Measurements from ENCODE around the gene PPP5C.

PPP5C gene

DNA sequence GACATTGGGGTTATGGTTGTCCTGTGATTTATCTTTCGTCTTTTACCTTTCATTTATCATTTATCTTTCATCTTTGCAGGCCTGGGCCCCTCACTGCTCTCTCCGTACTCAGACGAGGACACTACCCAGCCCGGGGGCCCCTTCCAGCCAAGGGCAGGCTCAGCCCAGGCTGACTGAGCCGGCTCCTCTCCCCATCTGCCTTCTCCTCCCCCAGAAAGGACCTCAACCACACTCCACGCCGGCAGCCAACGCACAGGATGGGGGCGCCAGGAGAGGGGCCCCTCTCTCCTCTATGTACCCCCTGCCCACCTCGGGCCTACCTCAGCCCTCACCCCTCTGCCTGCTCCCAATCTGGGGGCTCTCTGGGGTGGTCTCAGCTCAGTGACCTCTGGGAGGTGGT is 7.4 kb upstream of the PPP5C start:
- no peak for DNase-seq

DNA sequence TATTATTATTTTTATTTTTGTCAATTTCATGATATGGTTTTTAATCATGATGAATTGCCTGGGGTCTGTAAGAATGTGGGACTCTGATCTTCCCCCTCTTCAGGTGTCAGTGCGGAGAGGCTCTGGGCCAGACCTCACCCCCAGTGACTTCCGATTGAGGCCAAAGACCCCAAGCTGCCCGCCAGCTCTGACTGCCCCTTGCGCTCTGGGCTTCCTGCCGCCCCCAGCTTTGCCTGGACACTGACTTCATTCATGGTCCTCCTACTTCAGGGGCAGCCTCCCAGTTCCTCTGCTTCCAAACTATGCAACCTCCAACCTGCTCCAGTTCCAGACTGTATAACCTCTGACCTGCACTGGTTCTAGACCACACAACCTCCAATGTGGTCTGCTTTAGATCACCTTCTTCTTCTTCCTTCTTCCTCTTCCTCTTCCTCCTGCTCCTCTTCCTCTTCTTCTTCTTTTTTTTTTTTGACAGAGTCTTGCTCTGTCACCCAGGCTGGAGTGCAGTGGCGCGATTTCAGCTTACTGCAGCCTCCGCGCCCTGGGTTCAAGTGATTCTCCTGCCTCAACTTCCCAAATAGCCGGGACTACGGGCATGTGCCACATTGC is 6.7 kb upstream of the PPP5C start:
- DNase-seq = no peak

DNA sequence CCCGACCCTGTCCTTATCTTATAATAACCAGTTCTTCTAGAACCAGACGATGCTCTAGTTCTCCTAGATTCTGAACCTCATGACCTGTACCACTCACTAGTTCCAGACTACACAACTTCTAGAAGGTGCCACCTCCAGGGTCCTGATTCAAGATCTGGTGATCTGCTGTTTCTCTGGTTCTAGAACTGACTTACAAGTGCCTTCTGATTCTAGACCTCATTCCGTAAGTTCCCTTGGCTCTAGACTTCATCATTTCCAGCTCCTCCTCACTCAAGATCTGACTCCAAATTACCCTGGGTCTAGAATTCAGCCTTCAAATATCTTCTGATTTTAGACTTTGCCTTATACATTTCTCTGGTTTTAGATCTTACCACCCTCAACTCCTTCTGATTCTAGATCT is 5.0 kb upstream of the PPP5C start:
- DNase-seq = no peak

DNA sequence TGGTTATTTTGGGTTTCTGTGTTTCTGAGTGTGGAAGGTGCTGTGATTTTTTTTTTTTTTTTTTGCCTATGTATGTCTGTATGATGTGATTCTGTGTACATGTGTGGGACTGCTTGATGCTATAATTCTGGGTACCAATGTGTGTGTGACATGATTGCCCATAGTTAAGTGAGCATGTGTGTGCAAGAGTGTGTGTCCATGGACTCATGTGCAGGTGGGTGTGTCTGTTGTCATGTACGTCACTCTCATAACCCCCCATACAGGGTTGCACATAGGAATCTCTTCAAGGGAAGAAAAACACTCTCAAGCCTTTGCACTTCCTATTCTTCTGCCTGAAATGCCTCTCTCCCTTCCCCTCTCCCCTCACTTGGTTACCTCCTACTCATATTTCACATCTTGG is 2.5 kb upstream of the PPP5C start:
- no peak for DNase-seq

DNA sequence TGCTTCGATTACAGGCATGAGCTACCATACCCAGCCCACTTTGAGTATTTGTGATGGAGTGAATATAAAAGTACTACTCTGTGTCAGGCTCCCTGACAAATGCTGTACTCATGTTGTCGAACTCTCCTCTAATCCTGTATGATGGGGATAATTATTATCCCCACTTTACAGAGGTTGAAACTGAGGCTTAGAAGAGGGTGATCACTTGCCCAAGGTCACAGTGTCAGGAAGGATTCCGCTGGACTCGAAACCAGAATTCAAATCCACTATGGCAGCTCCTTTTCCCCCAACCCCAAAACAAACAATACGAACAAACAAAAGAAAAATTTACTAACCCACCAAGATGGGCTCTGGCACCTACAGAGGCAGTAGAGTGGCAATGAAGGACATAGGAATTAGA is 1.7 kb upstream of the PPP5C start:
- DNase-seq = no peak

DNA sequence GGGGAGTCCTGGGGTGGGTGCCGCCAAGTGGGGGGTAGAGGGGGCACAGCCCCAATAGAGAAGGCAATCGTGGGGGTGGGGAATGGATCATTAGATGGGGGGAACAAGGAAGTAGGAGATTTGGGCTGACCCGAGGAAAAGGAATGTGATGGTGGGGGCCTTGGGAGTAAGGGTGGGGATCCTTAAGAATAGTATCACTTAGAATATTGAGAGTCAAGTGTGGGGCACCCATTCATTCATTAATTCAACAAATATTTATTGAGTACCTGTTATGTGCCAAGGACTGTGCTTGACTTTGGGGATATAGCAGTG is 641 bp downstream of the PPP5C start:
- no peak for DNase-seq

DNA sequence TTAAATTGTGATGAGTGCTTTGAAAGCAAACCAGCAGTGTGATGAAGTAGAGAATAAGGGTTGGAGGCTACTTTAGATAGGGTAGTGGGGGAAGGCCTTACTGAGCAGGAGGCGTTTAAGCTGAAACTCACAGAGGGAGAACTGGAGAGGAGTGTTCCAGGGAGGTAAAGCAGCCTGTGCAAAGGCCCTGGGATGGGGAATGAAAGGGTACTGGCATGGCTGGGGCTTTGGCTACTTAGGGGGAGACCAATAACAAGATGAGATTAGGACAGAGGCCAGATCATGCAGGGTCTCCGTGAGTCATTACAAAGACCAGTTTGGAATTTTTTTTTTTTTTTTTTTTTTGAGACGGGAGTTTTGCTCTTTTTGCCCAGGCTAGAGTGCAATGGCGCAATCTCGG is 1.1 kb downstream of the PPP5C start:
- DNase-seq = no peak

DNA sequence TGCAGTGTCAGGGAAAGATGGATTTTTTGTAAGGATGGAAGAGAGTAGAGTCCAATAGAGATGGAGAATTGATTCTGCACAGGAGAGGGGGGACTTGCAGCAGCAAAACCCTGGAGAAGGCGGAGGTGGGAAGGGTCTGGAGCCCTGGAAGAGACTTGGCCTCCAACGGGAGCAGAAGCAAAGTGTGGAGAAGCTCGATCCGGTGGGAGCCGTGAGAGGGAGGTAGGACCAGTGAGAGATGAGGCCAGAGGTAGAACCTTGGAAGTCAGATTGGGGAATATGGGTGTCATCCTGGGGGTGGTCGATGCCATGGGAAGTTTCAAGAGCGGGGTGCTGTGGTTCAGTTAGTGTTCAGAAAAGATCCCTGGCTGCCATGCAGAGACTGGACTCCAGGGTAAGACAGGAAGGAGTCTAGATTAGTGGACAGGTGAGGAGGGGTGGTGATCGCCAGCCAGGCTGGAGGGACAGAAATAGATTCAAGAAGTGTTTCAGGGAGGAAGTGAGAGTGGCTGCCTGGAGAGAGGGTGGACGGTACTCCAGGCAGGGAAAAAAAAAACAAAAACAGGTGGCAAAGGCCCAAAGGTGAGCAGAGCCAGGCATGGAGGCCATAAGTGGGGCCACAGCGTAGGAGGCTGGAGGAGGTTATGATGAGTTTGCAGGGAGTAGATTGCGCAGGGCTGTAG is 2.6 kb downstream of the PPP5C start:
- DNase-seq = no peak

DNA sequence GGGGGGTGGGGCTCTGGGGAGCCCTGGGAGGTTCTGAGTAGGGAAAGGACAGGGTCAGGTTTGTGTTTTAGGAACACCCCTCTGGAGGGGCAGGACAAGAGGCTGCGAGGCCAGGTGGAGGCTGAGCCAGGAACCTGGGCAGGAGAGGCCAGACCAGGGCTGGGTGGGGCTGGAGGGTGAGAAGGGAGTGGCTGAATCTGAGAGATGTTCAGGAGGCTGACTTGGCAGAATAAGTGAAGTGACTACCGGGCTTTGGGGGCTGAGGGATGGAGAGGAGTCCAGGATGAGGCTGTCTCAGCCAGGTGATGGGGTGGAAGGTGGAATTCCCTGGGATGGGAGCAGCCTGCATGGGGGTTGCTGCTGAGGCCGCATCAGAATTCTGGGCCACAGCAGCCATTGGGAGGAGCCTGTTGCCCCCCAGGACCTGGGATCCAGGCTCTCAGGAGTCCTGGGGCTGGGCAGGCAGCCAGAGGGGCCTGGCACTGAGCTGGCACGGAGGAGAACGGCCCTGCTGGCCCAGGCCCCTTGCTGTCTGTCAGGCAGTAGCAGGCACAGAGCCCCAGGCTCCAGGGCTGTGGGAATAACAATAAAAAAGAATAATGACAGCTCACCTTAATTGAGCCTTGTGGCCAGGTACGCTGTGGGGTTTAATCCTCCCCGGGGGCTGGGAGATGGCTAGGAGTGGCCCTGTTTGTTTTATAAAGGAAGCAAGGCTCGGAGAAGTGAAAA is 3.3 kb downstream of the PPP5C start:
- DNase-seq = no peak

DNA sequence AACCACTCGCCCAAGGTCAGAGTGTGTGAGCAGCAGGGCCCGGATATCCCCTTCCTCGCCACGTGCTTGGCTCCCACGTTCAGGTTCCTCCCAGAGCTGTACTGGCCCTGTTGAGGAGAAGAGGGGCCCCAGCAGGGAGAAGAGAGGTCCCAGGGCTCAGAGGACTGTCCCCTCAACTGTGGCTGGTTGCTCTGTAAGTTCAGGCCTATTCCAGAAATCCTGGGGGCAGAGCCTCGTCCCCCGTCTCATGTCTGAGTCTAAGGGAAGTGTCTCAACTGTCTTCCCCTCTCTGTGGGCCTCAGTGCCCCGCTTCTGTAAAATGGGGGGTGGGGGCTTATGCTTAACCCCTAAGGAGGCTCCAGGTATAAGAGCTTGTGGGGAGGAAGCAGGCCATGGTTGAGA is 3.9 kb downstream of the PPP5C start:
- DNase-seq = no peak

DNA sequence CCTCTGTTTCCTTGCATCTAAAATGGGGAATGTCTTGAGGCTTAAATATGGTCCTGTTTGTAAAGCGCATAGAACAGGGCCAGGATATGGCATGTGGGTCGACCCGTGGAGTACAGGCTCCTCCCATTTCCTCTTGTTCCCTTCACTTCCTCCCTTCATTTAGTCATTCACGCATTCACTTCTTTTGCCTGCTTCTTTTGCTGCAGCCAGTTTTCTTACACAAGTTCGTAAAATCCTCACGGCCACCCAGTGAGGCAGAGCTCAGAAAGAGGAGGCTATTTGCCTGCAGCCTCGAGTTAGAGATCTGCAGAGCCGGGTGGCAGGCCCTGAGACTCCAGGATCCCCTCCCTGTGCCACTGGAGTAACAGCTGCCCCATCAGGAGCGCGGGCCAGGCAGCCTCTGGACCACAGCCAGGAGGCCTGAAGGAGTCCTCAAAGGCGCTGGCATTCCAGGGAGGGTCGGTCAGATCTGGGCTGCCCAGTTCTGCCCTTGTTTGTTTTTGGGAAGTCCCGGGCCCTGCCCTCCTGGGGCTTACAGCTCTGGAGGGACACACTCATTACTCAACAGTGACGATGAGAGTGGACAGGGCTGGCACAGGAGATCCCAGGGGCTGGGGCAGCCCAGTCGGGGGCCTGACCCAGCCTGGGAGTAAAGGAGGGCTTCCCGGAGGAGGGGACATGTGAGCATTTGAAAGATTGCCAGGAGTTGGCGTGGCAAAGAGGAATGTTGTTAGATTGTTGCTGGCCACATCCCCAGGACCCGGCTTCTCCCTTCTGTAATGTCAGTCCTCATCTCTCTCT is 4.6 kb downstream of the PPP5C start:
- DNase-seq = peak; percentile 60

DNA sequence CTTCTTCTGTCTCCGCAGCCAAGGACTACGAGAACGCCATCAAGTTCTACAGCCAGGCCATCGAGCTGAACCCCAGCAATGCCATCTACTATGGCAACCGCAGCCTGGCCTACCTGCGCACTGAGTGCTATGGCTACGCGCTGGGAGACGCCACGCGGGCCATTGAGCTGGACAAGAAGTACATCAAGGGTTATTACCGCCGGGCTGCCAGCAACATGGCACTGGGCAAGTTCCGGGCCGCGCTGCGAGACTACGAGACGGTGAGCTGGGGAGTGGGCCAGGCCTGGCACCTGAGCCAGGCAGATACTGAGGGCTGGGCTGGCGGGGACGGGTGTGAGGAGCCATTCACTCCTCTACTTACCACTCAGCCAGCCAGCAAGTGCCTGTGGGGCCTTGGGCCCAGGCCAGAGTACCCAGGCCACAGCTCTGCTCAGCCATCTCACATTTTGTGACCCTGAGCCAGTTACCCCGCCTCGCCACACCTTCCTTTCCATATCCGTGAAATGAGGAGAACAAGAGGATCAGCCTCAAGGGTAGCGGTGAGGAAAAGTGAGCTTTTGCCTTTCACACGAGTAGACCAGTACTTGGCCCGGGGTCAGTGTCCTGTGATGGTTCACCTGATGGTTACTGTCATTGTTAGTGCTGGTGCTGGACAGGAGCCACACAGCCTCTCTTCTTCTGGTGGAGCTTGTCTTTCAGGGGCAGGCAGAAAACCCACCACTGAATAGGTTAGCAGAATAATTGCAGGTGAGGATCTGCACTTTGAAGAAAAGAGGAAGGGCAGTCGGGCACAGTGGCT is 7.0 kb downstream of the PPP5C start:
- no peak for DNase-seq

DNA sequence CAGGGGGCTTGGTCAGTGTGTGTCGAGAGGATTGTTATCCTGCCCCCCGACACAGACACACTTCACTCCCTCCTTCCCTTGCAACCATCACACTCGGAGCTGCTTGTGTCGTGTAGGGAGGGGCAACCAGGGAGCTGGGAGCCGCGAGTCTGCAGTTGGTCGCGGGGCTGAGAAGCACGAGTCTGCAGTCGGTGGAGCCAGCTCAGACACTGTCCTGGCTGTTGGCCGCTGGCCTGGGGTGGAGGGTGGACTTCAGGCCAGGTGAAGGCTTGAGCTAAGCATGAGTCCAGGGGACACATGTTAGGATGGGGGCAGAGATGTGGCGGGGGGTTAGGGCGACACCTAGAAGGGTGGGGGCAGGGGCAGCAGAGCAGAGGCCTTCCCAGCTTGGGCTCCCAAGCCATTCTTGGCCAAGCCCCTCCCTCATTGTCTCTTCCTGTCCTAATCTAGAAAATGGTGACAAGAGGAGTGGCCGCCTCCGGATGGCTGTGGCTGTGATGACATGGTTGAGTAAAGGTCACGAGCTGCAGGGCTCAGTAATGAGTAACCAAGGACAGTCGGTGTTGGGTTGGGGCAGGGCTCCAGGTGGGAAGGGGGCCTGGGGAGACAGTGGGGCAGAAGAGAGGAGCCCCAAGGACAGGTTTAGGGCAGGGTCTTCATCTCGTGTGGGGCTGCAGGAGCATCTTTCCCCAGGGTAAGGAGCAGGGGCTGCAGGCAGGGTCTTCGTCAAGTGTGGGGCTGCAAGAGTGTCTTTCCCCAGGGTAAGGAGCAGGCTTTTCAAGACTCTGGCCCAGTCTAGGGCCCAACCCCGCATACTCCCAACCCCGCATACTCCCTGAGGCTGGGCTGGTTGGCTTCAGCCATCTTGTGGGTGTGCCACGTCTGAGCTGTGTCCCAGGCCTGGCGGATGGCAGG is 8.6 kb downstream of the PPP5C start:
- no peak for DNase-seq

DNA sequence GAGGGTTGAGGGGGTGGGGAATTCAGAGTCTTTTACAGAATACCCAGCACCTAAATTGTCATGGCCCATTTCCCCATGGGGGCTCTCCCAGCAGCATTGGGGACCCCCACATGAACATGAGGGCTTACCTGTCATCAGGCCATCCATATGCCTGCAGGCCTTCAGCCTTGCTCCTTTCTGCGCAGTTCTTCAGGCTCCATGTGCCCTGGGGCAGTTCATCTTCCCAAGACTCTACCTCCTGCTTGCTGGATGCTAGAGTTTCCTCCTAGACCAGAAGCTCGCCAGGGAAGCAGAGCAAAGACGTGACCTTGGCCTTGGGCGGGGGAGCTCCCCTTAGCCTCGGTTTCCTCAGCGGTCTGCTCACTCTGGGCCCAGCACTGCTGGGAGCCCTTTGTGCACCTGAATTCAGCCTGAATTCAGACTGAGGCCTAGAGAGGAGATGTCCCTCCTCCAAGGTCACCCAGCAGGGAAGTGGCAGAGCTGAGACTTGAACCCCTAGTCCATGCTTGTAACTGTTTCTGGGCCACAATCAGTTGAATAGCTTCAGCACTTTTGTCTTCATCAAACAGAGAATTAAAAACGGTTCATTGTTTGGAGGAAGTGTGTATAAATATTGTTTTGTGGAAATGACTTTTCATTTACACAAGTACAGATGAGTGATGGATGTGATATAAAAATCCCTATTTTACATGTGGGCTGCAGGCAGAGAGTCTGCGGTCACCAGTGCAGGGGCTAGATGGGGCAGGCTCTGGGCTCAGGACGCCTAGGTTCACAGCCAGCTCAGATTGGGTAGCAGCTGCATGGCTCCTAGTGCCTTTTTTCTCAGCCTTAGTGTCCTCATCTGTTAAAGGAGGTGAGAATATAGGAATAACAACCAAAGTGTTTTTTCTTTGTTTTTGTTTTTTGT is 9.5 kb downstream of the PPP5C start:
- no peak for DNase-seq

DNA sequence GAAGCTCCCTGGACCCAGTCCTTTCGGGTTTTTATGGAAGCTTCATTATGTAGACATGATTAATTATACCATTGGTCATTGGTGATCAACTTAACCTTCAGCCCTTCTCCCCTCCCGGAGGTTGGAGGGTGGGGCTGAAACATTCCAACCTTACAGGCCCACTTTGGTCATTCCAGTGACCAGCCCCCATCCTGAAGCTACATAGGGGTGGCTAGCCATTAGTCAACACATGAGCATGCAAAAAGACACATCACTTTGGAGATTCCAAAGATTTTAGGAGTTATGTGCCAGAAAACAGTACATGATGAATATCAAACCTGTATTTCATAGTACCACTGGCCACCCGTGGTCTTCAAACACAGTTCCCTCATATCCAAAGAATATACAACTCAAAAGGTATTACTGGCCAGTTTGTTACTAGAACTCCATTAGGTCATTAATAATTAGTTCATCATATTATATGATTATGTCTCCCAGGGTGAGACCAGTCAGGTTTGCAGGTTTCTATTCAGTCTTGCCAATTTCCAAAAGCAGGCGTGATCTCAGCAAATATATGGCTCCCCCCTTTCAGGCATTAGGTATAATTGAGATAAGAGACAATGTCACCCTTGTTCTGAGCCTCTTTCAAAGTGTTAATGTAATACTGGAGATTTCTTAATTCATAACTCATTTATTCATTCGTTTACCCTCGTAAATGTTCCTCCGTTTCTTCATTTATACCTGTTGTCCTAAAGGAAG is 11.1 kb downstream of the PPP5C start:
- DNase-seq = no peak

DNA sequence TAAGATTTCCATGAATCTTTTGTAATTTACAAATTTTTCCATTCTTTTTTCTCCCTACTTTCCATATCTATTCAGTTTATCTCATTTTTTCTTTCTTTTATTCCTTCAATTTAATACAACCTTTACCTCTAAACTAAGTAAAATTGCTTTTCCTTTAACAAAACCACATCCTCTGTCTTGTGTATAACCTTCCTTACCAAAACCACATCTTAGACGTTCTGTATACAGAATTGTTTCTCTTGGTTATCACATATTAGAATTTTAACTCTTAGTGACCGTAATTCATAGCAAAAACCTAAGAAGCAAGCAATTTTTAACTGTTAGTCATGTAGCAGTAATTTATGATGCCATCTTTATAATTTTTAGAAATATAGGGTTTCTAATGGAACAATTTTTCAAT is 15.0 kb downstream of the PPP5C start:
- no peak for DNase-seq

DNA sequence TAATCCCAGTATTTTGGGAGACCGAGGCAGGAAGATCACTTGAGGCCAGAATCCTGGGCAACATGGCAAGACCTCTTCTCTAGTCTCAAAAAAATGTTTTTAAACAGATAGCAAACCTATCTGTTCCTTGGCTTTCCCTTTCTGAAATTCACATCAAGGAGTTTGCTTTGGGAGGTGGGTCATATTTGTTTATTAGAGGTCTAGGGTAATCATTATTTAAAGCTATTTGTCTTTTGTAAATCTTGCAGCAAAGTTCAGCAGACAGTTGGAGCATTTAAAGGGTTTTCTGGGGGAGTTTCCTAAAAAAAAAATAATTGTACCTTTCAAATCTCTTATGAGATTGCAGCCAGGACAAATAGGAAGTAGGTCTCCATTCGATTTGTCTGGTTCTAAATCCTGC is 17.5 kb downstream of the PPP5C start:
- DNase-seq = no peak

DNA sequence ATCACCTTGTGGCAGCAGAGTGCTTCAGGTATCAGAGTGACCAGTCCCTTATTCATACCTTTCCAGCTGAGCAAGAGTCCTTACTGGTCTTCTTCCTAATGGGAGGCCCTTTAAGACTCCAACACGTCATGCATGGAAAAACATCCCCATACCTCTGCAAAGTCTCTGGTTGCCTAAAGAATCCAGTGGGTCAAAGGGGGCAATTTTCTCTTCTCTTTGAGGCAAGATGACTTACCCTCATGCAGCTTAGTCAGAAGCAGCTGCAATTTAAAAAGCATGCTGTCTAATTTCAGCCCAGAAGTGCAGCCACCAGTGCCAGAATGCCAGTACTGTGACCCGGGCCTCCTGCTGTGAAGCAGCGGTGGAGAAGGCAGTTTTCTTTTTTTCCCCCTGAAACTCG is 18.7 kb downstream of the PPP5C start:
- no peak for DNase-seq

DNA sequence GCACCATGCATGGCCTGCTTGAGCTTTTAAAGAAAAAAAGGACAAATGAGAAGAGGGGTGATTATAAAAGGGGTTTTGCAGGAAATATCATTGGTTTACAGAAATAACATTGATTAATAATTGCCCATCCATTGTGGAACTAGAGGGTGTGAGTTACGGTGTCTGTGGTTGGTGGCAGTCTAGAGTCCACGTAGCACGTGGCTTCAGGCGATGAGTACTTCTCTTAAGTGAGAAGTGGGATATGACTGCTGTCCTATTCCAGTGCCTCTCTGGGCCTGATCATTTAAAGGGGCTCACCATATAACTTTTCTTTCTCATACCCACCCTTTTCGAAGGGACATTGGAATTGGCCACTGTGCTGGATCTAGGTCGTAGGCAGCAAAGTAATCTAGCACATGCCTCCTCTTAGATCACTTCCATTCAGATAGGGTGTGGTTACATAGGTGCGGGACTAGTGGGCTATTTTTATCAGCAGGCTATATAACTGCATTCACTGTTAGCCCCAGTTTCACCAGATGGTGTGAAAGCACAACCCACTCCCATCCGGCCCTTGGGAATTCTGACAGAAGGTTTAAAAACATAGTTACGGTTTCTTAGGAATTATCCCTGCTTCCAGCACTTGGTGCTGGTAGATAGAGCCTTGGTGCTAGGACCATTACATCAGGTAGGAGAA is 19.9 kb downstream of the PPP5C start:
- no peak for DNase-seq

Measured in NCI-H446 treated with DMSO at 0.1 percent for 48 hours (cell line).